Spleen (tissue), 11 donors: ENCODE results near the gene TMTC2. TPM values are rescaled to one million over a fixed set of nuclear protein-coding genes. Genes with fewer than 3 reads are reported as not detected.

Experiments
- DNase-seq: peaks from one replicate; pipeline ENCODE4 v3.0.0-alpha.2; 2020
- H3K27ac ChIP-seq, 8 donors: fragments of 200-600 bp; sonication (generic) in 7 of 8; 1 replicate in 4 of 8; 2 replicates in 4 of 8; pipeline versions ENCODE4 v1.5.0 to v1.8.0; 2016 to 2021; ENCODE audit warnings: inconsistent platforms in 4 of 8, mild to moderate bottlenecking in 4 of 8, moderate library complexity in 1 of 8
- H3K27me3 ChIP-seq, 7 donors: fragments of 200-600 bp; sonication (generic) in 6 of 7; replicated peaks in 1 of 7; 1 replicate in 4 of 7; 2 replicates in 3 of 7; pipeline versions ENCODE4 v1.5.0 to v1.8.0; 2016 to 2021; ENCODE audit warnings: inconsistent platforms in 3 of 7, mild to moderate bottlenecking in 1 of 7
- H3K36me3 ChIP-seq, 6 donors: fragments of 200-600 bp; sonication (generic) in 5 of 6; 1 replicate in 4 of 6; 2 replicates in 2 of 6; pipeline versions ENCODE4 v1.5.0 to v1.8.0; 2016 to 2021; ENCODE audit warnings: inconsistent platforms in 2 of 6
- H3K4me1 ChIP-seq, 6 donors: fragments of 200-600 bp; sonication (generic) in 5 of 6; 1 replicate in 3 of 6; 2 replicates in 3 of 6; pipeline versions ENCODE4 v1.5.0 to v1.8.0; 2016 to 2021; ENCODE audit warnings: inconsistent platforms in 3 of 6
- H3K4me3 ChIP-seq, 8 donors: fragments of 200-600 bp; sonication (generic) in 7 of 8; 1 replicate in 4 of 8; 2 replicates in 4 of 8; pipeline versions ENCODE4 v1.5.0 to v1.8.0; 2016 to 2021; ENCODE audit warnings: inconsistent platforms in 4 of 8, mild to moderate bottlenecking in 4 of 8, moderate library complexity in 2 of 8
- H3K9me3 ChIP-seq, 8 donors: fragments of 200-600 bp; sonication (generic) in 7 of 8; 1 replicate in 4 of 8; 2 replicates in 4 of 8; pipeline versions ENCODE4 v1.5.0 to v1.8.0; 2016 to 2021; ENCODE audit warnings: inconsistent platforms in 4 of 8
- CTCF ChIP-seq, 11 experiments: fragments of 200-600 bp in 7 of 11; fragments of 450-650 bp in 4 of 11; sonication (generic) in 4 of 11; IDR thresholded peaks in 8 of 11; conservative IDR thresholded peaks in 3 of 11; 1 replicate in 7 of 11; 2 replicates in 4 of 11; pipeline versions ENCODE4 v1.4.0 to v1.8.0; 2016 to 2021; ENCODE audit warnings: antibody characterized with exemption in 11 of 11, inconsistent platforms in 4 of 11, mild to moderate bottlenecking in 1 of 11
- POLR2A ChIP-seq, 3 donors: fragments of 450-650 bp; IDR thresholded peaks; one replicate each; pipeline ENCODE4 v1.5.1; 2017; ENCODE audit warnings: antibody characterized with exemption in 3 of 3, mild to moderate bottlenecking in 1 of 3
- POLR2AphosphoS5 ChIP-seq, 3 donors: sonication (generic); formaldehyde crosslinking; IDR thresholded peaks; one replicate each; pipeline ENCODE4 v1.5.1; 2017; ENCODE audit warnings: antibody characterized with exemption in 3 of 3
- WGBS, 5 donors: extraction: QIAGEN DNeasy Blood & Tissue Kit in 3 of 5; methylation state at CpG; one replicate each; pipeline versions ENCODE4 v1.1.5 to v1.1.7; 2013 to 2018; 5-methylcytosine and 5-hydroxymethylcytosine counted together
- intact Hi-C: fragments of 100-400 bp; cut with DNase I; formaldehyde crosslinking; loops from one replicate; pipeline ENCODE4 v1.15.0; 2023; ENCODE audit warnings: low total_unique reads
- polyA plus RNA-seq, 3 donors: library from polyadenylated mRNA; stranded (reverse); fragments of 200-250 nt; gene quantifications; one replicate each; pipeline ENCODE4 v1.2.1, GENCODE V29; 2013
- total RNA-seq, 7 donors: library from RNA; depleted of rRNA in 3 of 7; stranded (reverse); fragments of >200 nt in 3 of 7; fragmentation: NEBNext Ultra II Directional in 4 of 7; extraction: Animal tissue kit (Norgen Biotek cat#: 25700) in 4 of 7; gene quantifications; one replicate each; pipeline versions ENCODE4 v1.1.0 to v1.2.1, GENCODE V29; 2016 to 2021
- donor health status: healthy with polysubstance abuse.
- donor health status: DM: no; HTN: no; CAD: no; lungs with moderate emphysema.
- donor health status: DM: no; HTN: no; CAD: no.
- donor health status: Bipolar disorder and iron deficiency.
- donor health status: healthy.
- donor health status: DM: no; HTN: no; CAD: no.
- donor health status: DM: yes; HTN: yes; CAD: no.

TMTC2 gene
- total and polyA plus RNA-seq, 10 donors: 0.74 to 8.5 (median 4.0) TPM

- Histone ChIP-seq H3K4me1 (peaks cover 0 to 4% (median 0%) of the 10 kb centered on the region in 6 donors), H3K4me3 (no peak overlapping the region), H3K36me3 (no peaks in the 10 kb centered on the region), H3K9me3 (no peaks in the 10 kb centered on the region), H3K27me3 (no peaks in the 10 kb centered on the region), H3K27ac (no peak overlapping the region)
- TF ChIP-seq CTCF (IDR thresholded peaks at IDR 0.05 in 8 of 11, conservative IDR thresholded peaks at IDR 0.05 in 3 of 11): no peak
- no peak for TF ChIP-seq POLR2A (IDR thresholded peaks at IDR 0.05)
- no peak for TF ChIP-seq POLR2AphosphoS5 (IDR thresholded peaks at IDR 0.05)
- intact Hi-C loops: no loop called here
- DNase-seq: no peak
These were observed 101.9 kb downstream of the TMTC2 start for GRCh38 chr12:82788594-82788993.

- Histone ChIP-seq H3K27me3 (no peaks in the 10 kb centered on the region), H3K9me3 (no peaks in the 10 kb centered on the region), H3K4me3 (no peak overlapping the region), H3K27ac (no peak overlapping the region), H3K4me1 (peaks cover 0 to under 1% (median 0%) of the 10 kb centered on the region in 6 donors), H3K36me3 (no peaks in the 10 kb centered on the region)
- intact Hi-C loops: no loop called here
- DNase-seq: no peak
- TF ChIP-seq POLR2A (IDR thresholded peaks at IDR 0.05) (no peak), POLR2AphosphoS5 (IDR thresholded peaks at IDR 0.05) (no peak), CTCF (IDR thresholded peaks at IDR 0.05 in 8 of 11, conservative IDR thresholded peaks at IDR 0.05 in 3 of 11) (no peak)
These were observed 103.0 kb downstream of the TMTC2 start for GRCh38 chr12:82789674-82790073.

DNA sequence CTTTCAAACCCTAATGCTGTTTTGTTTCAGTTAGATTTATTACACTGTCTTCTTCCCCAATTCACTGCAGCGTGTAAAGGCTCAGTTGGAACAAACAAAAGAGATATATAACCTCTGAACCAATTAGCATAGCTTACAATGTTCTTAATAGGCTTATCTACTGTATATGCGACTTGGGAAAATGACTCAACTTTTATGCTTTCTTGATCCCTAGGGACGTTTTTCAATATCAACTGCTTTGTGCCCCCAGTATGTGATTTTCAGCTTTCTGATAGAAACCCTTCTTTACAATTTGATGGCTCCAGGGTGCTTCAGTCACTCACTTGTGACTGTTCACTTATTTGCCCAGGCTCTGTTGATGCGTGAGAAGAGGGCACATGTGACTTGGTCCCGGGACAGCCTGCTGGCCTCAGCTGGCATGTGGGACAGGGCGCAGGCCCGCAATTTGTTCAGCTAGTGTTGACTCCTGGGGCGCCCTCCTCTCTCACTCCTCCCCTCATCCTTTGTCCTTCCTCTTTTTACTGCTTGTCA, 107.1 kb downstream of the TMTC2 start:
- no peak for DNase-seq
- TF ChIP-seq POLR2AphosphoS5 (IDR thresholded peaks at IDR 0.05) (no peak), POLR2A (IDR thresholded peaks at IDR 0.05) (no peak), CTCF (IDR thresholded peaks at IDR 0.05 in 8 of 11, conservative IDR thresholded peaks at IDR 0.05 in 3 of 11) (no peak)
- Histone ChIP-seq H3K27me3 (no peaks in the 10 kb centered on the region), H3K36me3 (no peaks in the 10 kb centered on the region), H3K27ac (no peak overlapping the region), H3K4me3 (no peak overlapping the region), H3K4me1 (no peaks in the 10 kb centered on the region), H3K9me3 (no peaks in the 10 kb centered on the region)
- intact Hi-C loops: no loop called here
- WGBS, 5 donors: 76 to 84% (median 83%) methylated on average over 8 of the region's 8 CpGs

- H3K36me3 ChIP-seq: no peaks in the 10 kb centered on the region
- WGBS, 5 donors: 90 to 96% (median 94%) methylated on average over 4 of the region's 4 CpGs
- peaks cover 0 to 5% (median 0%) of the 10 kb centered on the region in 8 donors for H3K9me3 ChIP-seq
- TF ChIP-seq POLR2A (IDR thresholded peaks at IDR 0.05) (no peak), POLR2AphosphoS5 (IDR thresholded peaks at IDR 0.05) (no peak), CTCF (IDR thresholded peaks at IDR 0.05 in 8 of 11, conservative IDR thresholded peaks at IDR 0.05 in 3 of 11) (no peak)
- H3K4me1 ChIP-seq: no peaks in the 10 kb centered on the region
- no peak overlapping the region for H3K27ac ChIP-seq
- intact Hi-C loops: no loop called here
- H3K27me3 ChIP-seq: no peaks in the 10 kb centered on the region
- no peak overlapping the region for H3K4me3 ChIP-seq
- no peak for DNase-seq
These were observed 110.8 kb downstream of the TMTC2 start for GRCh38 chr12:82797480-82797879.
